Activated CD8-positive, alpha-beta memory T cell treated with anti-CD3 and anti-CD28 coated beads, Interleukin-2, amount 50 U/mL, for 4 hours (primary cell): ENCODE measurements around the gene DPYSL5.
"Not testable (repeated sequence)": the region's sequence is repeated elsewhere in the genome, so short reads cannot be mapped to it uniquely, and the experiment has no call there.

Source experiments
- DNase-seq: peaks from one replicate; pipeline ENCODE4 v3.0.0-alpha.2; 2020

DPYSL5 gene

GRCh38 chr2:26905341-26906198 is 57.6 kb downstream of the DPYSL5 start:
- no peak for DNase-seq

GRCh38 chr2:26907416-26907815 is 59.5 kb downstream of the DPYSL5 start:
- no peak for DNase-seq

- no peak for DNase-seq
Observed at GRCh38 chr2:26910176-26910575, 62.2 kb downstream of the DPYSL5 start.

- no peak for DNase-seq
Observed at GRCh38 chr2:26911911-26912861, 64.3 kb downstream of the DPYSL5 start.

GRCh38 chr2:26913606-26913998 is 65.7 kb downstream of the DPYSL5 start:
- DNase-seq: no peak

GRCh38 chr2:26913999-26914658 is 66.2 kb downstream of the DPYSL5 start:
- DNase-seq: no peak

GRCh38 chr2:26914659-26915310 is 66.9 kb downstream of the DPYSL5 start:
- no peak for DNase-seq

GRCh38 chr2:26915316-26915715 is 67.4 kb downstream of the DPYSL5 start:
- DNase-seq: no peak

- no peak for DNase-seq
Observed at GRCh38 chr2:26916128-26916692, 68.3 kb downstream of the DPYSL5 start.

- DNase-seq: no peak
Observed at GRCh38 chr2:26917135-26917836, 69.4 kb downstream of the DPYSL5 start.

- no peak for DNase-seq
Observed at GRCh38 chr2:26921323-26921722, 73.4 kb downstream of the DPYSL5 start.

GRCh38 chr2:26922405-26923188 is 74.7 kb downstream of the DPYSL5 start:
- peak; percentile 31 for DNase-seq

- DNase-seq: not testable (repeated sequence)
Observed at GRCh38 chr2:26923189-26923466, 75.2 kb downstream of the DPYSL5 start.

- DNase-seq: no peak
Observed at GRCh38 chr2:26924731-26925099, 76.8 kb downstream of the DPYSL5 start.

GRCh38 chr2:26925100-26925791 is 77.3 kb downstream of the DPYSL5 start:
- DNase-seq: no peak

- no peak for DNase-seq
Observed at GRCh38 chr2:26927221-26927620, 79.3 kb downstream of the DPYSL5 start.

- DNase-seq: no peak
Observed at GRCh38 chr2:26932974-26933373, 85.0 kb downstream of the DPYSL5 start.

- DNase-seq: no peak
Observed at GRCh38 chr2:26933431-26934334, 85.8 kb downstream of the DPYSL5 start.

GRCh38 chr2:26934335-26934724 is 86.4 kb downstream of the DPYSL5 start:
- no peak for DNase-seq
